CD4-positive, alpha-beta T cell (primary cell): ENCODE measurements around the gene HASPIN. TPM values are rescaled to one million over a fixed set of nuclear protein-coding genes. Genes with fewer than 3 reads are reported as not detected.

Source experiments
- ATAC-seq: fragments of 200-7000 bp; cut with Tn5 transposase; one replicate; pipeline ENCODE4 v1.10.0; 2022; ENCODE audit warnings: mild to moderate bottlenecking; ENCODE audit not compliant: poor library complexity
- CTCF ChIA-PET: fragments of 350-600 bp; sonication (Branson Sonifier 250); formaldehyde crosslinking; loops from one replicate; lab custom pipeline; 2021; ENCODE audit warnings: antibody characterized with exemption, inconsistent platforms; lab: Charles Lee
- POLR2A ChIA-PET: fragments of 350-600 bp; sonication (Branson Sonifier 250); formaldehyde crosslinking; loops from one replicate; lab custom pipeline; 2021; ENCODE audit warnings: antibody characterized with exemption, inconsistent platforms; lab: Charles Lee
- DNase-seq, 14 experiments: peaks; one replicate each; pipeline ENCODE4 v3.0.0-alpha.2; 2013 to 2020; ENCODE audit warnings: mixed read lengths in 2 of 14
- H3K27ac ChIP-seq, 2 donors: one replicate each; pipeline versions ENCODE4 v1.5.1 to v1.7.0; 2013; ENCODE audit warnings: low read length in 2 of 2, low read depth in 1 of 2, mild to moderate bottlenecking in 1 of 2
- H3K27me3 ChIP-seq, 2 experiments: 1 replicate in 1 of 2; 2 replicates in 1 of 2; pipeline versions ENCODE4 v1.6.1 to v1.7.0; 2013; ENCODE audit warnings: low read length in 2 of 2, control low read depth in 1 of 2, mild to moderate bottlenecking in 1 of 2, moderate library complexity in 1 of 2; ENCODE audit not compliant: insufficient read depth in 2 of 2, control insufficient read depth in 1 of 2
- H3K36me3 ChIP-seq: one replicate; pipeline ENCODE4 v1.6.1; 2013; ENCODE audit warnings: low read length, control low read depth; ENCODE audit not compliant: insufficient read depth
- H3K4me1 ChIP-seq: one replicate; pipeline ENCODE4 v1.6.1; 2013; ENCODE audit warnings: low read length, control low read depth; ENCODE audit not compliant: insufficient read depth
- H3K4me3 ChIP-seq: one replicate; pipeline ENCODE4 v1.5.1; 2013; ENCODE audit warnings: mild to moderate bottlenecking, low read length, moderate library complexity
- H3K9me3 ChIP-seq, 2 experiments: 1 replicate in 1 of 2; 2 replicates in 1 of 2; pipeline versions ENCODE4 v1.6.1 to v1.7.0; 2013; ENCODE audit warnings: low read length in 2 of 2, mild to moderate bottlenecking in 2 of 2, control low read depth in 1 of 2, moderate library complexity in 1 of 2; ENCODE audit not compliant: control insufficient read depth in 1 of 2, insufficient read depth in 1 of 2
- H3K27ac Mint-ChIP-seq: one replicate; pipeline ENCODE4 v1.8.0; 2020; ENCODE audit warnings: mixed read lengths
- H3K27me3 Mint-ChIP-seq: one replicate; pipeline ENCODE4 v1.8.0; 2021; ENCODE audit warnings: mixed read lengths
- H3K36me3 Mint-ChIP-seq: one replicate; pipeline ENCODE4 v1.8.0; 2021; ENCODE audit warnings: low read depth, mixed read lengths
- H3K4me1 Mint-ChIP-seq: one replicate; pipeline ENCODE4 v1.8.0; 2021; ENCODE audit warnings: low read depth, mixed read lengths
- H3K4me3 Mint-ChIP-seq: one replicate; pipeline ENCODE4 v1.8.0; 2020; ENCODE audit warnings: mild to moderate bottlenecking, mixed read lengths
- H3K9me3 Mint-ChIP-seq: one replicate; pipeline ENCODE4 v1.8.0; 2020; ENCODE audit warnings: mixed read lengths
- intact Hi-C, 2 experiments: fragments of 100-400 bp; cut with DNase I in 1 of 2; cut with micrococcal nuclease in 1 of 2; formaldehyde crosslinking; loops; one replicate each; pipeline versions ENCODE4 v1.15.1 to v1.9.0; 2023 to 2025; cut with DNase I, micrococcal nuclease
- total RNA-seq, 174 experiments: library from RNA in 2 of 174; stranded (reverse) in 2 of 174; gene quantifications; one replicate each; pipeline ENCODE4 v1.2.3 and lab custom pipeline; 2021 to 2026
- TF ChIP-seq, protein P1 (sequence below): fragments of 200-600 bp; IDR thresholded peaks from one replicate; pipeline ENCODE4 v1.8.0; 2022; ENCODE audit warnings: antibody characterized with exemption, mild to moderate bottlenecking

HASPIN gene
- total RNA-seq, 2 experiments from 2014 or later = 0.22 to 0.25 TPM

GRCh38 chr17:3692346-3692745 is 31.4 kb upstream of the HASPIN start:
- ATAC-seq (no peak), DNase-seq (no peak)
- Histone ChIP-seq H3K36me3 (peaks cover 12% of the 10 kb centered on the region), H3K4me3 (no peak overlapping the region), H3K9me3 (no peaks in the 10 kb centered on the region), H3K27ac (no peak overlapping the region), H3K4me1 (peaks cover 31% of the 10 kb centered on the region), H3K27me3 (no peaks in the 10 kb centered on the region)
- H3K4me1 Mint-ChIP-seq = peaks cover 26% of the 10 kb centered on the region
- no peaks in the 10 kb centered on the region for H3K9me3 Mint-ChIP-seq
- peaks cover 16% of the 10 kb centered on the region for H3K36me3 Mint-ChIP-seq
- ChIA-PET POLR2A (interaction anchor here (0.7 kb wide), 1 partner anchor 1488 kb away, joined by 3 read pairs; no protein-coding TSS in a partner anchor), CTCF (no interaction called here)
- peak overlapping the region; percentile 15 for H3K4me3 Mint-ChIP-seq
- intact Hi-C loops = no loop called here
- H3K27me3 Mint-ChIP-seq = no peaks in the 10 kb centered on the region
- TF ChIP-seq, protein P1, sequence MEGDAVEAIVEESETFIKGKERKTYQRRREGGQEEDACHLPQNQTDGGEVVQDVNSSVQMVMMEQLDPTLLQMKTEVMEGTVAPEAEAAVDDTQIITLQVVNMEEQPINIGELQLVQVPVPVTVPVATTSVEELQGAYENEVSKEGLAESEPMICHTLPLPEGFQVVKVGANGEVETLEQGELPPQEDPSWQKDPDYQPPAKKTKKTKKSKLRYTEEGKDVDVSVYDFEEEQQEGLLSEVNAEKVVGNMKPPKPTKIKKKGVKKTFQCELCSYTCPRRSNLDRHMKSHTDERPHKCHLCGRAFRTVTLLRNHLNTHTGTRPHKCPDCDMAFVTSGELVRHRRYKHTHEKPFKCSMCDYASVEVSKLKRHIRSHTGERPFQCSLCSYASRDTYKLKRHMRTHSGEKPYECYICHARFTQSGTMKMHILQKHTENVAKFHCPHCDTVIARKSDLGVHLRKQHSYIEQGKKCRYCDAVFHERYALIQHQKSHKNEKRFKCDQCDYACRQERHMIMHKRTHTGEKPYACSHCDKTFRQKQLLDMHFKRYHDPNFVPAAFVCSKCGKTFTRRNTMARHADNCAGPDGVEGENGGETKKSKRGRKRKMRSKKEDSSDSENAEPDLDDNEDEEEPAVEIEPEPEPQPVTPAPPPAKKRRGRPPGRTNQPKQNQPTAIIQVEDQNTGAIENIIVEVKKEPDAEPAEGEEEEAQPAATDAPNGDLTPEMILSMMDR = no peak
- no peak overlapping the region for H3K27ac Mint-ChIP-seq

- Mint-ChIP-seq H3K27me3 (no peaks in the 10 kb centered on the region), H3K9me3 (no peaks in the 10 kb centered on the region), H3K27ac (peak overlapping the region; percentile 56), H3K4me3 (peak overlapping the region; percentile 65), H3K4me1 (peaks cover 32% of the 10 kb centered on the region), H3K36me3 (peaks cover 16% of the 10 kb centered on the region)
- DNase-seq (no peak), ATAC-seq (no peak)
- no peaks in the 10 kb centered on the region for H3K27me3 ChIP-seq
- intact Hi-C loops = no loop called here
- no peak overlapping the region for H3K27ac ChIP-seq
- CTCF ChIA-PET = no interaction called here
- TF ChIP-seq, protein P1 = no peak
- no peak overlapping the region for H3K4me3 ChIP-seq
- peaks cover 12% of the 10 kb centered on the region for H3K36me3 ChIP-seq
- H3K4me1 ChIP-seq = peaks cover 31% of the 10 kb centered on the region
- POLR2A ChIA-PET = interaction anchor here (0.6 to 0.7 kb wide), 2 partner anchors 42 to 1487 kb away, joined by 3 read pairs; no protein-coding TSS in a partner anchor
- H3K9me3 ChIP-seq = no peaks in the 10 kb centered on the region
These were observed 30.6 kb upstream of the HASPIN start for GRCh38 chr17:3693141-3693540.

DNA sequence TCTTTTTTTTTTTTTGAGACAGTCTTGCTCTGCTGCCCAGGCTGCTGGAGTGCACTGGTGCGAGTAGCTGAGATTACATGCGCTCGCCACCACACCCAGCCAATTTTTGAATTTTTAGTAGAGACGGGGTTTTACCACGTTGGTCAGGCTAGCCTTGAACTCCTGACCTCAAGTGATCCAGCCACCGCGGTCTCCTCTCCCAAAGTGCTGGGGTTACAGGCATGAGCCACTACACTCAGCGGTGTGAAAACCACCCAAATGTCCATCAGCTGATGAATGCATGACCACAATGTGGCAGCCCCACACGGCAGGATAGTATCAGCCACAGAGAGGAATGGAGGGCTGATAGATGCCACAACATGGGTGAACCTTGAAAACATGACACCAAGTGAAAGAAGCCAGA is 29.9 kb upstream of the HASPIN start:
- TF ChIP-seq, protein P1 = no peak
- H3K27ac ChIP-seq = no peak overlapping the region
- Mint-ChIP-seq H3K4me3 (peak overlapping the region; percentile 94), H3K36me3 (peaks cover 11% of the 10 kb centered on the region), H3K27ac (peak overlapping the region; percentile 80), H3K4me1 (peaks cover 36% of the 10 kb centered on the region), H3K9me3 (no peaks in the 10 kb centered on the region), H3K27me3 (no peaks in the 10 kb centered on the region)
- H3K4me3 ChIP-seq = no peak overlapping the region
- peaks cover 31% of the 10 kb centered on the region for H3K4me1 ChIP-seq
- H3K9me3 ChIP-seq = no peaks in the 10 kb centered on the region
- DNase-seq (peak in 2 of 14 experiments; percentile 43 to 58), ATAC-seq (no peak)
- ChIA-PET CTCF (interaction anchor here (0.8 kb wide), 1 partner anchor 29 kb away, joined by 4 read pairs; no protein-coding TSS in a partner anchor), POLR2A (interaction anchor here (2.0 kb wide), 1 partner anchor 13 kb away, joined by 5 read pairs; no protein-coding TSS in a partner anchor)
- intact Hi-C loops = no loop called here
- peaks cover 12% of the 10 kb centered on the region for H3K36me3 ChIP-seq
- no peaks in the 10 kb centered on the region for H3K27me3 ChIP-seq
